Right atrium auricular region (tissue), 2 donors: Measurements from ENCODE around the gene LGR6. TPM values are rescaled to one million over a fixed set of nuclear protein-coding genes. Genes with fewer than 3 reads are reported as not detected.

Source experiments
- DNase-seq: peaks from one replicate; pipeline ENCODE4 v3.0.0-alpha.2; 2019; ENCODE audit warnings: low spot score
- H3K27ac ChIP-seq, 2 donors: fragments of 200-600 bp; sonication (generic); 1 replicate in 1 of 2; 2 replicates in 1 of 2; pipeline ENCODE4 v1.5.1; 2016 to 2019
- H3K27me3 ChIP-seq, 2 donors: fragments of 200-600 bp; sonication (generic); one replicate each; pipeline versions ENCODE4 v1.5.1 to v1.6.0; 2017 to 2019
- H3K36me3 ChIP-seq: fragments of 200-600 bp; sonication (generic); one replicate; pipeline ENCODE4 v1.5.1; 2016
- H3K4me1 ChIP-seq, 2 donors: fragments of 200-600 bp; sonication (generic); one replicate each; pipeline versions ENCODE4 v1.5.1 to v1.6.0; 2017 to 2019
- H3K4me3 ChIP-seq, 2 donors: fragments of 200-600 bp; sonication (generic); 1 replicate in 1 of 2; 2 replicates in 1 of 2; pipeline ENCODE4 v1.5.1; 2017 to 2019; ENCODE audit warnings: mild to moderate bottlenecking in 1 of 2, moderate library complexity in 1 of 2
- H3K9me3 ChIP-seq, 2 donors: fragments of 200-600 bp; sonication (generic); one replicate each; pipeline ENCODE4 v1.5.1; 2019
- CTCF ChIP-seq, 2 donors: fragments of 200-600 bp; sonication (generic); IDR thresholded peaks; one replicate each; pipeline ENCODE4 v1.5.1; 2019; ENCODE audit warnings: antibody characterized with exemption in 2 of 2
- total RNA-seq, 2 donors: library from RNA; depleted of rRNA; stranded (reverse); fragments of >200 nt; gene quantifications; one replicate each; pipeline ENCODE4 v1.1.0, GENCODE V29; 2016

The LGR6 gene
- total RNA-seq, 2 donors from 2014 or later, result 5.5 to 17.0 TPM

DNA sequence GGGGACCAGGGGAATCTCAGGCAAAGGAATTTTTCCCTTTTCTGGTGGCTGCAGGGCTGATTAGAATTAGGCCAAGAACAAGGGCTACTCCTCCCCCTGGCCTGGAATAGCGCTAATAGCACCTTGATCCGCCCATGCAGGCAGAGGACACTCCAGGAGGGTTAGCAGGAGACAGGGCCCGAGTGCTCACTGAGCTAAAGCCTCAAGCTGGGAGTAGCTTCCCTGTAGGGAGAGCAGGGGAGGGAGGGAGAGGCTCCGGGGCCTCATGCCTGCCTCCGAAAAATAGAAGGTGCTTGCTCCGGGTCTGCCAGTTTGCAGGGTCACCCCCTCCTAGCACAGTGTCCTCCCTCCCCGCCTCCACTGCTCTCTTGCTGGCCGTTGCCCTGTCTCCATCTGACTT, 37.0 kb upstream of the LGR6 start:
- Histone ChIP-seq H3K9me3 (no peaks in the 10 kb centered on the region), H3K36me3 (no peaks in the 10 kb centered on the region), H3K27ac (no peak overlapping the region), H3K4me1 (peaks cover 0 to 12% of the 10 kb centered on the region in 2 donors), H3K4me3 (no peak overlapping the region), H3K27me3 (no peaks in the 10 kb centered on the region)
- no peak for DNase-seq
- TF ChIP-seq CTCF (IDR thresholded peaks at IDR 0.05), result no peak

GRCh38 chr1:202157945-202158344, 35.7 kb upstream of the LGR6 start:
- H3K4me3 ChIP-seq, result no peak overlapping the region
- no peaks in the 10 kb centered on the region for H3K9me3 ChIP-seq
- no peaks in the 10 kb centered on the region for H3K36me3 ChIP-seq
- H3K4me1 ChIP-seq, result peaks cover 0 to 12% of the 10 kb centered on the region in 2 donors
- H3K27ac ChIP-seq, result no peak overlapping the region
- no peak for TF ChIP-seq CTCF (IDR thresholded peaks at IDR 0.05)
- no peaks in the 10 kb centered on the region for H3K27me3 ChIP-seq
- no peak for DNase-seq

DNA sequence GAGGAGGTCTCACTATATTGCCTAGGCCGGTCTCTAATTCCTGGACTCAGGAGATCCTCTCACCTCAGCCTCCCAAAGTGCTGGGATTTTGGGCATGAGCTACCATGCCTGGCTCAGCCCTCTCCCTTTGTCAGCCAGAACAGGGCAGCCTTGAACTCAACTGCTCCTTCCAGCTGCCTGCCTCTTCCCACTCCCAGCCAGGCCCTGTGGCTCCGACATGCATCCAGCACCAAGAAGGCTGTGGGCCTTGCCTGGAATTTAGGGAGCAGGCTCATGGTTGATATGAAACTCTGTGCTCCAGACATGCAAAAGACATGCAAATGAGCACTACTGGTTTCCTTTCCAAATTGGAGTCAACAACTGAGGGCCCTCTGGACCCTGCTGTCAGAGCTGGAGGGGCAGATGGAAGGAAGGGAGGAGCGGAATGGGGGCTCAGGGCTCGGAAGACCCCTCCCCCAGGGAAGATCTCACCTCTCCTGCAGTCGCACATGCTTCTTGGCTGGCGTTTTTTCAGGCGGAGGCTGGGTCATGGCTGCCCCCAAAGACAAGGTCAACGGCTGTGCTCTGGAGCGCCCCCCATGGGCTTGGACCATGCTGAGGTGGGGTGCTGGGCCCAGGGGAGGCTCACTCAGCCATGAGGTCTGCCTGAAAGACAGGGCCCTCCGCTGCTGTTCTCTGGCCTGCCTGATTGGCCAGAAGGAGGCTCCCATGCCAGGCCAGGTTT, 34.6 kb upstream of the LGR6 start:
- H3K4me3 ChIP-seq, result no peak overlapping the region
- no peak overlapping the region for H3K27ac ChIP-seq
- DNase-seq, result no peak
- peaks cover 0 to 12% of the 10 kb centered on the region in 2 donors for H3K4me1 ChIP-seq
- no peaks in the 10 kb centered on the region for H3K27me3 ChIP-seq
- no peak for TF ChIP-seq CTCF (IDR thresholded peaks at IDR 0.05)
- H3K36me3 ChIP-seq, result no peaks in the 10 kb centered on the region
- no peaks in the 10 kb centered on the region for H3K9me3 ChIP-seq

DNA sequence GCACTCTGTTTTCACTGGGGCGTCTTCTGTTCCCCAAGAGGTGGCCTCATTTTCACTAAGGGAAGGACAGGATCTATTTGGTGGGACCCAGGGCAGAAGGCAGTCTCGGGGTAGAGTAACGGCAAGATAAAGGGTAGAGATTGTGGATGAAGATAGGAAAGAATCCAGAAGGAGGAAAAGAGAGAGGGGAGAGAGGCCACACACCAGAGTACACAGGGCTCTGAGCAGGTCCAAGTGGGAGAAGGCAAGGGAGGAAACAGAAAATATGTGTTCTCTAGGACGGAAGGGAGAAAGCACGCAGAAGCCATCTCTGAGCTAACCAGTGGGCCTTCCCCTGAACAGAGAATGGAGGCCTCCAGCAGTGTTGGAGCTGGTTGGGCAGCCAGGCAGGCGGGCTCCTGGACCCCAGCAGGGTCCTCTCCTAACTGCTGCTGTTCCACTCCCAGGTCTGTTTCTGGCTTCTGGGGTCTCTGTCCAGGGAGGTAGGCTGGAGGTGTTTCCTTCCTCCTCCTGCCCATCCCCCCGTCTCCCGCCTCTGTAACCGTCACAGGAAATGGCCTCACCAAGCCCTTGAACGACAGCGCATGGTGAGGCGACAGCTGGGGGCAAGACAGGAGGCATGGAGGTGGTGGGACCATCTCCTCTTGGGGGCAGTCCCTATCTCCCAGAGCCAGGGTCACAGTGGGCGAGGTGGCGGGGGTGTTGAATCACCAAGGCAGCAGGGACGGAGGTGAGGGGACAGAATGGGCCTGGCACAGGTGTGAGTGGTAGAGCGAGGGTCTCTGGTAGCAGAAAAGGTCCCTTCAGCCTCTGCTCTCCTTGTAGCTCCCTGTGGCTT, 33.8 kb upstream of the LGR6 start:
- DNase-seq, result no peak
- H3K27me3 ChIP-seq, result no peaks in the 10 kb centered on the region
- H3K36me3 ChIP-seq, result no peaks in the 10 kb centered on the region
- H3K9me3 ChIP-seq, result no peaks in the 10 kb centered on the region
- peak overlapping the region in 1 of 2 donors; percentile 13 for H3K4me3 ChIP-seq
- no peak for TF ChIP-seq CTCF (IDR thresholded peaks at IDR 0.05)
- peaks cover 0 to 8% of the 10 kb centered on the region in 2 donors for H3K4me1 ChIP-seq
- no peak overlapping the region for H3K27ac ChIP-seq

- Histone ChIP-seq H3K27me3 (no peaks in the 10 kb centered on the region), H3K9me3 (no peaks in the 10 kb centered on the region), H3K4me3 (peak within 1 kb of the TSS in 1 of 2 donors; percentile 13), H3K36me3 (no peaks in the 10 kb centered on the region), H3K4me1 (peaks cover 0 to 1% of the 10 kb centered on the region in 2 donors), H3K27ac (no peak within 1 kb of the TSS)
- TF ChIP-seq CTCF (IDR thresholded peaks at IDR 0.05), result no peak
- DNase-seq, result no peak
Measured at GRCh38 chr1:202160377-202160940, 33.1 kb upstream of the LGR6 start, which contains the start of gene PTPN7. Gene PTPN7 (minus strand): TSS chr1:202160602. CDS start chr1:202159402, 1,200 bp downstream.
